ENCODE data around the gene SAC3D1. TPM values are rescaled to one million over a fixed set of nuclear protein-coding genes. Genes with fewer than 3 reads are reported as not detected.

Gene SAC3D1
- total and polyA plus RNA-seq, 2 of the 8 experiments (the other 6 are each of a cell fraction or from before 2014, with no cell fraction given): 19.4 to 25.8 TPM

- ChIA-PET POLR2A (ENCODE audit: partially characterized antibody) (interaction anchor here (0.9 to 21.6 kb wide), 11 partner anchors 13 to 59 kb away, joined by 3 to 230 read pairs (median 4); partner anchors contain the start of genes FAU, MRPL49, SAC3D1 and TM7SF2), CTCF (ENCODE audit: partially characterized antibody) (interaction anchor here (1.1 to 2.2 kb wide), 8 partner anchors 13 to 198 kb away, joined by 3 to 10 read pairs (median 4); partner anchors contain the start of gene ARL2)
- H3K56ac ChIP-seq (replicated peaks; ENCODE audit: insufficient read length, low read depth, low read length): no peak overlapping the region
- no peak overlapping the region for H2BK15ac ChIP-seq (ENCODE audit: low read length)
- no peak overlapping the region for H2BK20ac ChIP-seq (ENCODE audit: low read length)
- H4K20me1 ChIP-seq (replicated peaks in 1 of 2; ENCODE audit: control insufficient read depth in 1 of 2, insufficient read depth in 2 of 2, low read length in 2 of 2): no peaks in the 10 kb centered on the region
- no peaks in the 10 kb centered on the region; a peak in 1 of 7 replicates for H3K27me3 ChIP-seq (replicated peaks in 1 of 4; ENCODE audit: control insufficient read depth in 3 of 4, extremely low read depth in 1 of 4, insufficient read depth in 3 of 4, low read length in 3 of 4)
- H3K27ac ChIP-seq (ENCODE audit: low read depth, low read length): no peak overlapping the region
- no peaks in the 10 kb centered on the region for H3K36me3 ChIP-seq (ENCODE audit: control insufficient read depth in 2 of 4, insufficient read depth in 4 of 4, low read length in 3 of 4)
- H3K14ac ChIP-seq (ENCODE audit: insufficient read length): no peak overlapping the region
- no peak overlapping the region for H2BK120ac ChIP-seq (replicated peaks; ENCODE audit: low read depth, low read length)
- no peaks in the 10 kb centered on the region for H3K23me2 ChIP-seq (ENCODE audit: low read depth, low read length)
- no peak overlapping the region for H2AFZ ChIP-seq (ENCODE audit: low read length)
- TF ChIP-seq YY1 (IDR thresholded peaks at IDR 0.05; ENCODE audit: low read depth, low read length) (no peak), KDM1A (IDR thresholded peaks at IDR 0.05; ENCODE audit: borderline replicate concordance, low read length) (no peak), CBX8 (IDR thresholded peaks at IDR 0.05; ENCODE audit: borderline replicate concordance, low read depth, low read length) (no peak), JUND (IDR thresholded peaks at IDR 0.05; ENCODE audit: low read length) (no peak), TAF7 (optimal IDR thresholded peaks at IDR 0.05; ENCODE audit: borderline replicate concordance, low read depth, low read length) (no peak), GTF2F1 (IDR thresholded peaks at IDR 0.05; ENCODE audit: borderline replicate concordance, low read depth, low read length) (no peak), KDM4A (IDR thresholded peaks at IDR 0.05; ENCODE audit: low read depth, low read length, severe bottlenecking) (no peak), SIRT6 (IDR thresholded peaks at IDR 0.05; ENCODE audit: low read length) (no peak), CHD2 (IDR thresholded peaks at IDR 0.05; ENCODE audit: low read length) (no peak), RBBP5 (IDR thresholded peaks at IDR 0.05; ENCODE audit: borderline replicate concordance, low read depth, low read length) (no peak), POLR2AphosphoS5 (IDR thresholded peaks at IDR 0.05; ENCODE audit: low read depth, low read length) (no peak)
- H2BK12ac ChIP-seq (ENCODE audit: low read depth, low read length): no peak overlapping the region
- no peak overlapping the region for H3K23ac ChIP-seq (ENCODE audit: insufficient read length)
- peaks cover 5 to 23% (median 17%) of the 10 kb centered on the region in 4 experiments for H3K4me1 ChIP-seq (replicated peaks in 1 of 4; ENCODE audit: control insufficient read depth in 3 of 4, insufficient read depth in 4 of 4, low read length in 3 of 4)
- no peak overlapping the region for H4K8ac ChIP-seq (ENCODE audit: extremely low read depth, insufficient read depth, low read length)
- no peak overlapping the region for H4K5ac ChIP-seq (ENCODE audit: insufficient read length, low read depth, low read length)
- no peak for FAIRE-seq
- no peaks in the 10 kb centered on the region for H3K79me2 ChIP-seq (ENCODE audit: control insufficient read depth in 1 of 2, insufficient read depth in 2 of 2, low read length in 2 of 2)
- no peaks in the 10 kb centered on the region for H3K9me3 ChIP-seq (ENCODE audit: insufficient read depth in 2 of 2, low read depth in 1 of 2, low read length in 1 of 2)
- H4K91ac ChIP-seq (replicated peaks; ENCODE audit: insufficient read length, low read length): peak overlapping the region; percentile 53
- H3K18ac ChIP-seq (ENCODE audit: extremely low read depth, low read length): no peak overlapping the region
- no peaks in the 10 kb centered on the region for H3K79me1 ChIP-seq (ENCODE audit: low read depth, low read length)
- H3K4ac ChIP-seq (replicated peaks; ENCODE audit: insufficient read length, low read depth, low read length): no peak overlapping the region
- H2AK5ac ChIP-seq (ENCODE audit: low read depth, low read length): no peak overlapping the region
- no peak overlapping the region for H3K4me2 ChIP-seq (ENCODE audit: insufficient read depth in 1 of 2, low read depth in 2 of 2, low read length in 2 of 2)
- H3K9ac ChIP-seq (replicated peaks in 1 of 4; ENCODE audit: extremely low read depth in 1 of 4, low read depth in 3 of 4, low read length in 3 of 4): no peak overlapping the region
- H3K4me3 ChIP-seq (ENCODE audit: extremely low read depth in 1 of 4, insufficient read depth in 2 of 4, low read depth in 3 of 4, low read length in 4 of 4): no peak overlapping the region
- no peak for DNase-seq (ENCODE audit: low read depth in 1 of 2, low spot score in 2 of 2)
- H2BK5ac ChIP-seq (ENCODE audit: low read depth, low read length): no peak overlapping the region
- 86% methylated on average over 3 of the region's 3 CpGs; no CpG with 5 or more reads in 1 of the 2 experiments for WGBS, 2 experiments (ENCODE audit: extremely low coverage in 1 of 2, insufficient coverage in 1 of 2, insufficient read length in 1 of 2, insufficient replicate concordance in 2 of 2, low coverage in 1 of 2, low lambda C conversion rate in 2 of 2, missing lambda C conversion rate in 1 of 2)
Measured at GRCh38 chr11:65063532-65063931, 22.5 kb downstream of the SAC3D1 start.
